ENCODE data around the gene METTL5.
"Not testable (repeated sequence)": the region's sequence is repeated elsewhere in the genome, so short reads cannot be mapped to it uniquely, and the experiment has no call there.

METTL5 gene

DNA sequence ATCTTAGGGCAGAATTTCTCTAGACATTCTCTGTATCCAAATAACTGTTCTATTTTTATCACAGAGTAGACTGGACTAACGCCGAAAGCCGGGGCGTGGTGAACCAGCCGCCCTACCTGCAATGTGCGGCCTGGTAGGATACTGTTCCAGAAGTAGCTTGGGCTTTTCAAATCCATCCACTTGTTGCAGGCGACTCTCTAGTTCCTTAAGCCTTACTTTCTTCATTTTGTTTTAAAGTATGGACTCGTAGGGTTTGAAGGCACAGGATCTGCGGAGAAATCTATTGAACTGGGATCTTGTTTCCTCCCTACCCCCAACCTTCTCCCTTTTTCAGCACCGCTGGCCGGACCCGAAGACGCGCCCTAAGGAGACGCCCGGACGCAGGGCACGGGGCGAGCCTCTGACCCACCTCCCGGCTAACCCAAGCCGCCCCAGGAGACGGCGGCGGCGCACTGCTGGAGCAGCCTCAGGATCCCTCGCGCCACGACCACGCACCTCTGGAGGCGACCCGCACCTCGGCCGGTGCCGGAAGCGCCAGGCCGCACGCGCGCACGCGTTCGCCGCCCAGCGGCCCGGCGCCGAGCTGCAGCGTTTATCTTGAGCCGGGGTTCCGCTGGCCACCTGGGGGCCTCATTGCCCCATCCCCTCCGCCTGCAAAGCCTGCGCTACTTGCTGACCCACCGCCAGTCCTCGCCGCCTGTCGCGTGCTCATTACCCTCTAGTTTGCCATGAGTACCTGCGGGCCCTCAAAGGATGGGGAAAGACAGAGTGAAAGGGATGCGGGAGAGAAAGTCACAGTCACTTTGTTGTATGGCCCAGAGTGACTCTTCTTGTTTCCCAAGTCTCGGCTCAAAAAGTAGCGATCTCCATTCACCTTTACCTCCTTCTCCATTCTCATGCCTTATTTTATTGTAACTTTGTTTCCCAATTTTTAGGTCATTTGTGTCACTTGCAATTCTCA is at the start of gene METTL5:
TSS of gene METTL5 (minus strand) at position 533 of the 961 bp plus-strand sequence. CDS start at position 225, 308 bp downstream.
- peak; percentile 68 for DNase-seq

DNA sequence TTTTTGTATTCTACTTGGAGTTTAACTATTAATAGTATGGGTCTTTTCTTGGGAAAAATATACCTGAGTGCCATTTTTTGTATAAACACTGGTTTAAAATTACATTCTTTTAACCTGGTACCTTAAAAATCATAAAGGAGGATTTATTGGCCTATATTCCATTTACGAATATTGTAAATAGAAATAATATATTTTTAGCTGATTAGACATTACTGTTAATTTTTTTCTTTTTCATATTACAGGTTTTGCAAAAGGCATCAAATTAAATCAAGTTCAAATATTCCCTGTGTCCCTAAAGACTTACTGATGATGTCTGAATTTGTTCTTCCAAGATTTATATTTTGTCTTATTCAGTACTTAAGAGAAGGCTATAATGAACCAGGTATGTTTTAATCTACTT is 47.3 kb upstream of the METTL5 start:
- DNase-seq, result no peak

DNA sequence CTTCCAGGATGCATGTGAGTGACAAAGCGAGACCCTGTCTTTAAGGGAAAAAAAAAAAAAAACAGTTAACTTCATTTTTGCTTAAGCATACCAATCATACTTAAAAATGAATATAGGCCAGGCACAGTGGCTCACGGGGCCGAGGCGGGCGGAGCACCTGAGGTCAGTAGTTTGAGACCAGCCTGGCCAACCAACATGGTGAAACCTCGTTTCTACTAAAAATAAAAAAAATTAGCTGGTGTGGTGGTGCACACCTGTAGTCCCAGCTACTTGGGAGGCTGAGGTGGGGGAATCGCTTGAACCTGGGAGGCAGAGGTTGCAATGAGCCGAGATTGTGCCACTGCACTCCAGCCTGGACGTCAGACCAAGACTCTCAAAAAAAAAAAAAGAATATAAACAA is 46.7 kb upstream of the METTL5 start:
- not testable (repeated sequence) for DNase-seq

DNA sequence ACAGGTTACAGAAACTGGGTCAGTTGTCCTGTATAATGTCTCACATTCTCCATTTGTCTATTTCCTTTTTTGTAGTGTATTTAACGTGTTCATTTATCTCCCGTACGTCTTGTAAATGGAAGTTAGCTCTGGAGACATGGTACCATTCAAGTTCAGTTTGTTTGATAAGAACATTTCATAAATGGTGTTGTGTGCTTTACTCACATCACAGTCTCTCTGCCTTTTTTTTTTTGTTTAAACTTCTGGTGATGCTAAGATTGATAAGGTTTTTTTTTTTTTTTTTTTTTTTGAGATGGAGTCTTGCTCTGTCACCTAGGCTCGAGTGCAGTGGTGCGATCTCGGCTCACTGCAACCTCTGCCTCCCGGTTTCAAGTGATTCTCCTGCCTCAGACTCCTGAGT is 44.2 kb upstream of the METTL5 start:
- DNase-seq, result no peak

DNA sequence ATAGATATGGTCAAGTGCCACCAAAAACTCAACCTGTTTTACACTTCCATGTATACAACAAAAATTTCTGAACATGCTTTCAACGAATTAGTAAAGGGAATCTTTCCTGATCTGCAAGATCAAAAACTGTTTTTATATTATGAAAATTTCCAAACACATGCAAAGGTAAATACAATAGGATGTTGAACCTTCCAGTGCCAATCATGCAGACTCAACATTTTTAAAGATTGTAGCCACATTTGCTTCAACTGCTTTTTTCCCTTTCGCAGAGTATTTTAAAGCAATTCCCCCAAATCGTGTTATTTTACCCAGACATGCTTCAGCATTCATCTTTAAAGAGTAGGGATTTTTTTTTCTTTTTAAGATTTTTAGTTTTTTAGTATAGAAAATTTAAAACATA is 42.9 kb upstream of the METTL5 start:
- no peak for DNase-seq

DNA sequence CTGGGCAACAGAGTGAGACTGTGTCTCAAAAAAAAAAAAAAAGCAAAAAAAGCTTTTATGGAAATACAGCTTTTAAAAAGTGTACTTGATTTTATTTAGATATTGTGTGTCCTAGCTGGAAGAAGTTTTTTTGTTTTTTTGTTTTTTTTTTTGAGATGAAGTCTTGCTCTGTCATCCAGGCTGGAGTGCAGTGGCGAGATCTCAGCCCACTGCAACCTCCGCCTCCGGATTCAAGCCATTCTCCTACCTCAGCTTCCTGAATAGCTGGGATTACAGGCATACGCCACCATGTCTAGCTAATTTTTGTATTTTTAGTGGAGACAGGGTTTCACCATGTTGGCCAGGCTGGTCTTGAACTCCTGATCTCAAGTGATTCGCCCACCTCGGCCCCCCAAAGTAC is 41.5 kb upstream of the METTL5 start:
- DNase-seq, result not testable (repeated sequence)

DNA sequence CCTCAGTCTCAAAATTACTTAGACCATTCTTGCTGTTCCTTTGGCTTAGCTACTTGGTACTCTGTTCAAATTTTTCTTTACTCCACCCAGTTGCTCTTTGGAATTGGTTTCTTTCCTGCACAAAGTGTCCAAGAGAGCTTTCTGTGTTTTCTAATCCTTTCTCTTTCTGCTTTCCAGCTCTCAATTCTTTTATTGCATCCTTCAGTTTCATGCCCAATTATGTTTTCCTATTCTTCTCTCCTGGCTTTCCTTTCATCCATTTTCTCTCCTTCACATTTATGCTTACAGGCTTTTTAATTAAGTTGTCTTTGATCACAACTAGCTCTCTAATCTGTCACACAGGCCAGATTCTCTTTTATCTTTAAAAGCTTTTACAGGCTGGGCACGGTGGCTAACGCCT is 40.8 kb upstream of the METTL5 start:
- DNase-seq, result no peak

DNA sequence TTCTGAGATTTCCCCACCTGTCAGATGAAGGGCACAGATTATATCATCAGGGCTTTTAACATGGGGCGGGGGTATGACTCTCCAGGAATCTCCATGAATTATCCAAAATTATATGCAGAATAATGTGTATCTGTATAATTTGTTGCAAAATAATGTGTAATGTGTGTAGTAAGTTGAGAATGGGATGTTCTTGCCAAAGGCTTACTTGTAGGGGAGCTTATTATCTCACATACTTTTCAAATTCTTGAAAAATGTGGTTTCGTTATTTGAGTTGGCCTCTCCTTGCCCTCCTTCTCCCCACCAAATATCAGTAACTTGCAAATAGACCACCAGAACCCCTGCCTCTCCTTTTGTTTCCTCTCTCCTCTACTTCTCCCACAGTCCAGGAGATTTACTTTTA is 38.1 kb upstream of the METTL5 start:
- DNase-seq, result no peak

DNA sequence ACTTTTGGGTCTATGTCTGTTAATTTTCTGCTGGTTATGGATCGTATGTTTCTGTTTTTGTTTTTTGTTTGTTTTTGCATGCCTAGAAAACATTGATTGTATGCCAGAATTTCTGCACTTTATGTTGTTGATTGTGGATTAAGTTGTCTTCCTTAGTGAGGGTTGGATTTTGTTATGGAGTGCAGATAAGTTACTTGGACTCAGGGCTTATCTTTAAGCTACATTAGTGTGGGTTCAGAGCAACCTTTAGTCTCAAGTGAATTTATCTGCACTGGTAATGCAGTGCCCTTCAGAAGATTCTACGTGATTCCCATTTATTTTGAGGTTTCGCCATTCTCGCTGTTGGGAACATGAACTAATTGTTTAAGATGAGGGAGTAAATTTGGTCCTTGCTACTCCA is 35.4 kb upstream of the METTL5 start:
- DNase-seq, result no peak

DNA sequence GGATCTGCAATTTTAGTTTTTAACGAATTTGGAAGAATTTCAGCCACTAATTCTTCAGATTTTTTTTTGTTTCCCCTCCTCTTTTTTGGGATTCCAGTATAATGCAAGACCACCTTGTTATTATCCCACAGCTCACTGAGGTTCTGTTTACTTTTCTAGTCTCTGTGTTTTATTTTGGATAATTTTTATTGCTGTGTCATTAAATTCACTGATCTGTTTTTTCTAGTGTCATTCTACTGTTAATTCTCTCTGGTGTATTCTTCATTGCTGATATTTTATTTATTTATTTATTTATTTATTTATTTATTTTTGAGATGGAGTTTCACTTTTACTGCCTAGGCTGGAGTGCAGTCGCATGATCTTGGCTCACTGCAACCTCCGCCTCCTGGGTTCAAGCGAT is 34.7 kb upstream of the METTL5 start:
- DNase-seq, result no peak

DNA sequence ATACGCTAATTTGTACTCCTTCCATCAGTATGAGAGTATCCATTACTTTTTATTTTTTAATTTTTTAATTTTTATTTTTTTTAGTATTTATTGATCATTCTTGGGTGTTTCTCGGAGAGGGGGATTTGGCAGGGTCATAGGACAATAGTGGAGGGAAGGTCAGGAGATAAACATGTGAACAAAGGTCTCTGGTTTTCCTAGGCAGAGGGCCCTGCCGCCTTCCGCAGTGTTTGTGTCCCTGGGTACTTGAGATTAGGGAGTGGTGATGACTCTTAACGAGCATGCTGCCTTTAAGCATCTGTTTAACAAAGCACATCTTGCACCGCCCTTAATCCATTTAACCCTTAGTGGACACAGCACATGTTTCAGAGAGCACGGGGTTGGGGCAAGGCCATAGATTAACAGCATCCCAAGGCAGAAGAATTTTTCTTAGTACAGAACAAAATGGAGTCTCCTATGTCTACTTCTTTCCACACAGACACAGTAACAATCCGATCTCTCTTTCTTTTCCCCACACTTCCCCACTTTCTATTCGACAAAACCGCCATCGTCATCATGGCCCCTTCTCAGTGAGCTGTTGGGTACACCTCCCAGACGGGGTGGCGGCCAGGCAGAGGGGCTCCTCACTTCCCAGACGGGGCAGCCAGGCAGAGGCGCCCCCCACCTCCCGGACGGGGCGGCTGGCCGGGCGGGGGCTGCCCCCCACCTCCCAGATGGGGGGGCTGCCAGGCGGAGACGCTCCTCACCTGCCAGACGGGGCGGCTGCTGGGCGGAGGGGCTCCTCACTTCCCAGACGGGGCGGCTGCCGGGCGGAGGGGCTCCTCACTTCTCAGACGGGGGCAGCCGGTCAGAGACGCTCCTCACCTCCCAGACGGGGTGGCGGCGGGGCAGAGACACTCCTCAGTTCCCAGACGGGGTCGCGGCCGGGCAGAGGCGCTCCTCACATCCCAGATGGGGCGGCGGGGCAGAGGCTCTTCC is 30.9 kb upstream of the METTL5 start:
- not testable (repeated sequence) for DNase-seq

DNA sequence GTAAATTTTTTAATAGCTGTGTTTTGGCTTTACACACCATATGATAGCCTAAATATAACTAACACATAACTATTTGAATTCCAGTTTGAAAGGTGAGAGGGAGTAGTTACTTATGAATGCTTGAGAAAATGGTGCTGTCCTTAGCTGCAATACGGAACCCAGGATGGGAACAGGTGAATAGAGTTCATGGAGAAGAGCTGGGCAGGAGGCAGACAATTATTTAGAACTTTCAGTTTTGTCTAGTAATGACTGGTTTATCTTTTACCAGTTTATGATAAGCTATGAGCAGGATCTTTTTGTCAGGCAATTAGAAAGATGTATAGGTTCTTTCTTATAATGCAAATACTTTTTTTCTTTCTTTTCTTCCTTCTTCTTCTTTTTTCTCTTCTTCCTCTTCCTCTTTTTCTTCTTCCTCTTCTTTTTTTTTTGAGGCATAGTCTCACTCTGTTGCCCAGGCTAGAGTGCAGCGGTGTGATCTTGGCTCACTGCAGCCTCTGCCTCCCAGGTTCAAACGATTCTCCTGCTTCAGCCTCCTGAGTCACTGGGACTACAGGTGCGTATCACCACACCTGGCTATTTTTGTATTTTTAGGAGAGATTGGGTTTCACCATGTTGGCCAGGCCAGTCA is 28.4 kb upstream of the METTL5 start:
- no peak for DNase-seq

DNA sequence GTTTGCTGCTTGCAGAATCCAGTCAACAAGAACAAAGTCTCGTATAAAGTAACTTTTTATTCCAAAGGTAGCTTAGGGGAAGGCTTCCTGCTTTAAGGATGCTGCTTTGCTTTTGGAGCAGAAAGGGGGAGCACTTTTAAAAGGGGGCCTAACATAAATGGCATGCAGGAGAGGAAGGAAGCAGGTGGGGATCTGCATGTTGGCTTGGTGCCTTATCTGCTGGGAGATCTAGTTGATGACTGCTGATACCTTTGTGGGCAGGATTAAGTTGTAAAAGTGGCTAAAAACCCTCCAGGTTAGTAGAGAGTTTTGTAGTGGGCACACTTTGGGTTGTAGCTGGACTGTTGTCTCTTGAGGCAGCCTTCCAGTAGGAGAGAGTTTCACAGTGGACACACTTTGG is 25.0 kb upstream of the METTL5 start:
- DNase-seq, result no peak

DNA sequence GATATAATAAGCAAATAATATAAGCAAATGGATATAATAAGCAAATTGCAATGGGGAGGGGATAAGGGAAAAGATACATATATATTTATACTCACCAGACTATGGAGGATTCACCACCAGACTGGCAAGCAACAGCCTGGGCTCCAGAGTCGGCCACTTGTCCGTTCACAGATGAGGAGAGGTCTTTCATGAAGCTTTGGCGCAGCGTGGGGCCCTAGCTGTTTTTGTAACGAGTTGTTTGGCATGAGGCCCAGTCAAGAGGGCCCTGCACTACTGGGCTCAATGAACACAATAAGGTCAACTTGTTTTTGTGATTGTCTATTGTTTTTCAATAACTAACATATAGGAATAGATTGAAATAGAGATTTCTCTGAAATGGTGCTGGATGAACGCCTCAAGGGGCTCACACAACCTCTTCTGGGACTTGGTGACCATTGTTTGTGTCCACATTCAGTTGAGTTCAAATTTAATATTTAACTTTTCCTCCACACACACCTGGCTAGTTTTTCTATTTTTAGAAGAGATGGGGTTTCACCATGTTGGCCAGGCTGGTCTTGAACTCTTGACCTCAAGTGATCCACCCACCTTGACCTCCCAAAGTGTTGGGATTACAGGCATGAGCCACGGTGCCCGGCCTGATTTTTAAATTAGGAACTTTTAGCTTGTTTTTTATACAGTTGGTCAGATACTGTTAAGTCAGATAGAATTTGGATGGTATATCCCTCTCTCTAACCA is 24.4 kb upstream of the METTL5 start:
- DNase-seq, result peak; percentile 10

DNA sequence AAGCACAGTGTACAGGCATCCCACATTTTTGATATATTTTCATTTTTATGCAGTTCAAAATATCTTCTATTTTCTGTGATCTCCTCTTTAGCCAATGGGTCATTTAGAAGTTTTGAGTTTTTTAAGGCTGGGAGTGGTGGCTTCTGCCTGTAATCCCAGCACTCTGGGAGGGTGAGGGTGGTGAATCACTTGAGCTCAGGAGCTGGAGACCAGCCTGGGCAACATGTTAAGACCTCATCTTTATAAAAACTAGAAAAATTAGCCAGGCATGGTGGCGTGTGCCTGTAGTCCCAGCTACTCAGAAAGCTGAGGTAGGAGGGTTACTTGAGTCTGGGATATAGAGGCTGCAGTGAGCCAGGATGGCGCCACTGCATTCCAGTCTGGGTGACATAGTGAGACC is 20.3 kb upstream of the METTL5 start:
- DNase-seq, result no peak

DNA sequence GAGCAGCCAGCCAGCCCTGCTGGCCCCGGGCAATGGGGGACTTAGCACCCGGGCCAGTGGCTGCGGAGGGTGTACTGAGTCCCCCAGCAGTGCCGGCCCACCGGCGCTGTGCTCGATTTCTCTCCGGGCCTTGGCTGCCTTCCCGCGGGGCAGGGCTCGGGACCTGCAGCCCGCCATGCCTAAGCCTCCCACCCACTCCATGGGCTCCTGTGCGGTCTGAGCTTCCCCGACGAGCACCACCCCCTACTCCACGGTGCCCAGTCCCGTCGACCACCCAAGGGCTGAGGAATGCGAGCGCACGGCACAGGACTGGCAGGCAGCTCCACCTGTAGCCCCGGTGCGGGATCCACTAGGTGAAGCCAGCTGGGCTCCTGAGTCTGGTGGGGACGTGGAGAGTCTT is 16.9 kb upstream of the METTL5 start:
- not testable (repeated sequence) for DNase-seq

DNA sequence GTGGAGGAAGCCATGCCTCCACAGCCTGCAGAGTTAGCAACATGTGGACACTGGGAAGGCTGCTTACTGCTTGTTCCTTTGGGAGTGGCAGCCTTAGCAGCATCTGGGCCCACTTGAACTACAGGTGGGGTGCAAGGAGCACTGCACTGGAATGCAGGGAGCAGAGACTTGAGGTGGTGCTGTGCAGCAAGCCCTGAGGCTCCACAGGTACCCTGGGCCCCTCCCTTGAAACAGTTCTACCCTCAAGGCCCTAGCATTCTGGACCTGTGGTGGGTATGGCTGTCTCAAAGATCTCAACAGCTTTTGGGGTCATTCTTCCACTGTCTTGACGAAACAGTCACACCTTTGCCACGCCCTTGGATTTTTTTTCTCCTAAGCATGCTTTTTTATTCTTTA is 16.0 kb upstream of the METTL5 start:
- DNase-seq, result no peak

DNA sequence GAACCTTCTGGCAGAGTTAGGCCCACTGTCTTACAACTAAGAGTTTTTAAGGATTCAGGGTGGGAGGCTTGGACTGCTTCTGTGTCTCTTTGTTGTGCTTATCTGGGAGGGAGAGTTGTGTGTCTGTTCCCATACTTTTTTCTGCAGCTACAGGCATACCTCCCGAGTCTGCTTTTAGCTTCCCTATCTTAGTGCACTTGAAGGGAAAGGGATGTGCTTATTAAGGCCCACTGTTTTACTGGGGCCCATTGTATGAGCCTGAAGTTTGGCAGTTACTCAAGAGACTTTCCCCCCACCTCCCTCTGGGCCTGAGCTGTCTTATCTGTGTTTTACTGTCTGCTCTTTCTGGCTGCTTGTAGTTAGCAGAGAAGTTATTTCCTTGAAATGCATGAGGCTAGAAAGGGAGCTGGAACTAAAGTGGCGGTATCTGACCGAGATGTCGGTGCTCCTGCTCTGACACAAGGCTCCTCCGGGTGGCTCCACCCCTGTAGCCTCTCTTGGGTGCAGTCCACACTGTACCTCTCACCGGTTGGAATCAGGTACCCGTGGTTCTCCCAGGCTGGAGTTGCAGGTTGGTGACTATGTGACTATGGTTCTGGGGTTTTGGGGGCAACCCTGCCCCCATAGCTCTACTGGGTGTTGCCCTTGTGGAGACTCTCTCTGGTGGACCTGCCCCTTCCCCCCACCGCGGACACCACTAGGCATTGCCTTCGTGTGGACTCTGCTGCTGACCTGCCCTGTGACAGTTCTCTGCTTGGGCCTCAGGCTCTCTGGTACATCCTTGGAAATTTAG is 15.4 kb upstream of the METTL5 start:
- DNase-seq, result no peak

DNA sequence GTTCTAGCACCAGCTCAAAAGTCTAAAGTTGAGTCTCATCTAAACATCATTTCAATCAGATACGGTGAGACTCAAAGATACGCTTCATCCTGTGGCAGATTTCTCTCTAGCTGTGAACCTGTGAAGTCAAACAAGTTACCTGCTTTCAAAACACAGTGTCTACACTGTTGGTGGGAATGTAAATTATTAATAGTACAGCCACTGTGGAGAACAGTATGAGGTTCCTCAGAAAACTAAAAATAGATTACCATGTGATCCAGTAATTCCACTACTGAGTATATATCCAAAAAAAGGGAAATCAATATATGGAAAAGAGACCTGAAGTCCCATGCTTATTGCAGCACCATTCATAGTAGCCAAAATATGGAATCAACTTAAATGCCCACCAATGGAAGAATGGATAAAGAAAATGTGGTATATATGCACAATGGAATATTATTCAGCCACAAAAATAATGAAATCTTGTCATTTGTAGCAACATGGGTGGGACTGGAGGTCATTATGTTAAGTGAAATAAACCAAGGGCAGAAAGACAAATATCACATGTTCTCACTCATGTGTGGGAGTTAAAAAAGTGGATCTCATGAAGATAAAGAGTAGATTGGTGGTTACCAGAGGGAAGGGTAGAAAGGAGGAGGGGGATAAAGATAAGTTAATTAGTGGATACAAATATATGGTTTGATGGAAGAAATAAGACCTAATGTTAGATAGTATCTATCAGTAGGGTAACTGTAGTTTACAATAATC is 14.2 kb upstream of the METTL5 start:
- DNase-seq, result no peak

DNA sequence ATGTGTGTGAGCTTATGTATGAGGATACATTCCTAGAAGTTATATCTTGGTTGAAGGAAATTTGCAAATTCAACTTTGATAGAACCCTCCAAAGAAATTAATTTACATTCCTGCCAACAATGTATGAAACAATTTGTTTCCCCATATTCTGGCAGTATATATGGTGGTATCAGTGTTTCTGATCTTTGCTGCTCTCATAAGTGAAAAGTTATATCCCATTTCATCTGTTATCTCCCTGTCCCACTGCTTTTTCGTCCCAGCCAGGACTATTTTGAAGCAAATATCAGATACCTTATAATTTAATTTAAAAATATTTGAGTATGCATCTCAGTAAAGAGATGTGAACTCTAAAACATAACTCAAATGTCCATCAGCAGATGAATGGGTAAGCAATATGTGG is 9.7 kb upstream of the METTL5 start:
- no peak for DNase-seq
